Activated CD4-positive, alpha-beta T cell treated with anti-CD3 and anti-CD28 coated beads, Interleukin-2, amount 50 U/mL, for 16 hours (primary cell): ENCODE results near the gene FCN3.

ENCODE experiments used
- DNase-seq: peaks from one replicate; pipeline ENCODE4 v3.0.0-alpha.2; 2020

FCN3 gene

DNA sequence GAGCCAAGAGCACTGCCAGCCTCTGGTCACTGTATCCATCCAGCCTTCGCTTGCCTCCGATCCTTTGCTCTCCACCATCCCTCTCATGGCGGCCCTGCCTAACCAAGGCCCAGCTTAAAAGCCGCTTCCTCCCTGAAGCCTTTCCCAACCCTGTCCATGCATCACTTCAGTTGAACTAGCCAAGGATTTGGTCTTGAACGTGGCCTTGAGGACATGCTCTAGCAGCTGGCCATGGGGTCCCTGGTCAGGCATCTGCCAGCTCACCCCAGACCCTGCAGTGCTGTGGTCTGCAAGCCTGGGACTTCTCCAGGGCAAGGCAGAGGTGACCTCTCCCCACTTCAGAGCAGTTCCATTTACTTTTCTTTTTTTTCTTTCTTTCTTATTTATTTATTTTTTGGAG is 37.9 kb downstream of the FCN3 start:
- no peak for DNase-seq

GRCh38 chr1:27335506-27336422 is 38.9 kb downstream of the FCN3 start:
- DNase-seq, result no peak

GRCh38 chr1:27333717-27334279 is 40.8 kb downstream of the FCN3 start:
- DNase-seq, result no peak

GRCh38 chr1:27332536-27333281 is 41.9 kb downstream of the FCN3 start:
- DNase-seq, result peak; percentile 50

- DNase-seq, result no peak
Observed at GRCh38 chr1:27331922-27332321, 42.7 kb downstream of the FCN3 start.

GRCh38 chr1:27331426-27331825 is 43.2 kb downstream of the FCN3 start:
- DNase-seq, result no peak

DNA sequence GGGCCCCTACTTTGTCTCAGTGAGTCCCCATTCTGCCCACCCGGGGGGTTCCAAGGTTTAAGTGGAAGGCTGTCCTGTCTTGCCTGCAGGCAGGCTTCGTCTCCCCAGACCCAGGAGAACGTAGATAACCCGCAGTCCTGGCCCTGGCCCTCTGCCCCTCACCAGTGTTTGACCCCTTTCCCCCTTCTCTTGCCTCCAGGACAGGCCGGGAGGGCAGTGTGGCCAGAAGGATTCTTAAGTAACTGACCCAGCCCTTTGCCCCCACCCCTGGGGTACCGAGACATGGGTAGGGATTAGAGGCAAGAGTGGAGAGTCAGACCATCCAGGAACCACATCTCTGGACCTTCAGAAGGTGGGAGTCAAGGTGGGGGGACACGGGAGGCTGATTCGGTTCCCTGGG is 43.8 kb downstream of the FCN3 start:
- DNase-seq, result no peak

DNA sequence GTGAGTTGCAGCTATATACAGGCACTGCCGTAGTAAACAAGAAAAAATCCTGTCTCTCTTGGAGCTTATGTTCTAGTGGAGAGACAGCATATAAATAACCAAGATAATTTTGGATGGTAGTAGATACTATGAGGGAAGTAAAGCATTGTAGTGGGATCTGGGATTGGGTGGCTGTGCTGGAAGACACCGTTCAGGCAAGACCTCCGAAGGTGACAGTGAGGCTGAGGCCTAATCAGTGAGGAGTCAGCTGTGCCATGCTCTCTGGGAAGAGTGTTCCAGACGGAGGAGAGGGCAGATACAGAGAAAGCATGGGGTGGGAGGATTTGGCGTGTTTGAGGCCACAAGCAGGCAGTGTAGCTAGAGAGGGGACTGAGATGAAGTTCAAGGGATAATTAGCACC is 46.7 kb downstream of the FCN3 start:
- DNase-seq, result no peak

DNA sequence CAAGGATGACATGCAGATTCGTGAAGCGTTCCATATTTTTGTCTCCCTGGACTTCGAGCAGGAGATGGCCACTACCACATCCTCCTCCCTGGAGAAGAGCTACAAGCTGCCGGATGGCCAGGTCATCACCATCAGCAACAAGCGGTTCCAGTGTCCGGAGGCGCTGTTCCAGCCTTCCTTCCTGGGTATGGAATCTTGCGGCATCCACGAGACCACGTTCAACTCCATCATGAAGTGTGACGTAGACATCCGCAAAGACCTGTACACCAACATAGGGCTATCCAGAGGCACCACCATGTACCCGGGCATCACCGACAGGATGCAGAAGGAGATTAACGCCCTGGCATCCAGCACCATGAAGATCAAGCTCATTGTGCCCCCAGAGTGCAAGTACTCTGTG is 49.3 kb downstream of the FCN3 start:
- DNase-seq, result no peak

GRCh38 chr1:27322569-27323240 is 51.9 kb downstream of the FCN3 start:
- no peak for DNase-seq

- peak; percentile 97 for DNase-seq
Observed at GRCh38 chr1:27321813-27322568, 52.6 kb downstream of the FCN3 start, which contains the start of gene TMEM222. Gene TMEM222 (plus strand): TSS chr1:27322163. CDS start chr1:27322198, 35 bp downstream.
